ENCODE measurements around the gene NRXN3.

The NRXN3 gene

GRCh38 chr14:78243187-78243586 is 73.0 kb downstream of the NRXN3 start:
- DNase-seq (ENCODE audit: low read depth): no peak
- TF ChIP-seq CTCF (IDR thresholded peaks at IDR 0.05; ENCODE audit: low read depth, low read length, missing control alignments): no peak
- no peak overlapping the region for H3K4me3 ChIP-seq (ENCODE audit: low read depth, low read length)
- in situ Hi-C loops (cut with HindIII; ENCODE audit: low sequenced_read_pairs): no loop called here

- TF ChIP-seq CTCF (IDR thresholded peaks at IDR 0.05; ENCODE audit: low read depth, low read length, missing control alignments): no peak
- DNase-seq (ENCODE audit: low read depth): no peak
- no peak overlapping the region for H3K4me3 ChIP-seq (ENCODE audit: low read depth, low read length)
- in situ Hi-C loops (cut with HindIII; ENCODE audit: low sequenced_read_pairs): no loop called here
Observed at GRCh38 chr14:78245238-78245637, 75.1 kb downstream of the NRXN3 start.

GRCh38 chr14:78248501-78249090 is 78.4 kb downstream of the NRXN3 start:
- no peak overlapping the region for H3K4me3 ChIP-seq (ENCODE audit: low read depth, low read length)
- in situ Hi-C loops (cut with HindIII; ENCODE audit: low sequenced_read_pairs): no loop called here
- TF ChIP-seq CTCF (IDR thresholded peaks at IDR 0.05; ENCODE audit: low read depth, low read length, missing control alignments): no peak
- DNase-seq (ENCODE audit: low read depth): no peak

- DNase-seq (ENCODE audit: low read depth): no peak
- no peak for TF ChIP-seq CTCF (IDR thresholded peaks at IDR 0.05; ENCODE audit: low read depth, low read length, missing control alignments)
- no peak overlapping the region for H3K4me3 ChIP-seq (ENCODE audit: low read depth, low read length)
- in situ Hi-C loops (cut with HindIII; ENCODE audit: low sequenced_read_pairs): no loop called here
Observed at GRCh38 chr14:78251308-78251707, 81.1 kb downstream of the NRXN3 start.

GRCh38 chr14:78253986-78254385 is 83.8 kb downstream of the NRXN3 start:
- peak; percentile 84 for DNase-seq (ENCODE audit: low read depth)
- in situ Hi-C loops (cut with HindIII; ENCODE audit: low sequenced_read_pairs): no loop called here
- no peak overlapping the region for H3K4me3 ChIP-seq (ENCODE audit: low read depth, low read length)
- no peak for TF ChIP-seq CTCF (IDR thresholded peaks at IDR 0.05; ENCODE audit: low read depth, low read length, missing control alignments)

- peak; percentile 91 for DNase-seq (ENCODE audit: low read depth)
- H3K4me3 ChIP-seq (ENCODE audit: low read depth, low read length): no peak overlapping the region
- in situ Hi-C loops (cut with HindIII; ENCODE audit: low sequenced_read_pairs): no loop called here
- no peak for TF ChIP-seq CTCF (IDR thresholded peaks at IDR 0.05; ENCODE audit: low read depth, low read length, missing control alignments)
Observed at GRCh38 chr14:78254911-78255461, 84.8 kb downstream of the NRXN3 start.

Measured in astrocyte of the cerebellum (primary cell).